H1 (cell line): ENCODE measurements around the gene PRDM2. TPM values are rescaled to one million over a fixed set of nuclear protein-coding genes. Genes with fewer than 3 reads are reported as not detected.

ENCODE experiments used
- CTCF ChIA-PET: fragments of 300-600 bp; sonication (Branson Sonifier 250); formaldehyde crosslinking; loops from one replicate; lab custom pipeline; 2021; ENCODE audit not compliant: partially characterized antibody; lab: Charles Lee
- POLR2A ChIA-PET: fragments of 300-600 bp; sonication (Branson Sonifier 250); formaldehyde crosslinking; loops from one replicate; lab custom pipeline; 2021; ENCODE audit warnings: inconsistent platforms; ENCODE audit not compliant: partially characterized antibody; lab: Charles Lee
- DNase-seq, 2 experiments: peaks; one replicate each; pipeline versions ENCODE4 v3.0.0 to v3.0.0-alpha.2; 2010 to 2022; ENCODE audit warnings: low spot score in 2 of 2, low read depth in 1 of 2, mixed read lengths in 1 of 2
- FAIRE-seq: peaks from 2 replicates; lab custom pipeline; 2011; peaks lifted over from hg19 to GRCh38; lab: Jason Lieb, UNC
- H2AFZ ChIP-seq: 2 replicates; pipeline ENCODE4 v1.8.1; 2012; ENCODE audit warnings: low read length, inconsistent platforms
- H2AK5ac ChIP-seq: 2 replicates; pipeline ENCODE4 v1.6.1; 2013; ENCODE audit warnings: low read depth, low read length
- H2BK120ac ChIP-seq: replicated peaks from 2 replicates; pipeline ENCODE3; 2013; ENCODE audit warnings: low read depth, low read length, inconsistent platforms
- H2BK12ac ChIP-seq: 2 replicates; pipeline ENCODE4 v1.6.1; 2013; ENCODE audit warnings: low read depth, low read length
- H2BK15ac ChIP-seq: 2 replicates; pipeline ENCODE4 v1.6.1; 2013; ENCODE audit warnings: low read length
- H2BK20ac ChIP-seq: 2 replicates; pipeline ENCODE4 v1.6.1; 2013; ENCODE audit warnings: low read length
- H2BK5ac ChIP-seq: 2 replicates; pipeline ENCODE4 v1.6.1; 2013; ENCODE audit warnings: low read depth, low read length
- H3K14ac ChIP-seq: 2 replicates; pipeline ENCODE4 v1.6.1; 2013; ENCODE audit warnings: inconsistent platforms; ENCODE audit not compliant: insufficient read length
- H3K18ac ChIP-seq: 2 replicates; pipeline ENCODE4 v1.6.1; 2013; ENCODE audit warnings: low read length; ENCODE audit errors: extremely low read depth
- H3K23ac ChIP-seq: 2 replicates; pipeline ENCODE4 v1.6.1; 2013; ENCODE audit warnings: inconsistent platforms; ENCODE audit not compliant: insufficient read length
- H3K23me2 ChIP-seq: 2 replicates; pipeline ENCODE4 v1.6.1; 2013; ENCODE audit warnings: low read depth, low read length
- H3K27ac ChIP-seq: 2 replicates; pipeline ENCODE4 v1.6.1; 2011; ENCODE audit warnings: low read depth, low read length, inconsistent platforms
- H3K27me3 ChIP-seq, 4 experiments: replicated peaks in 1 of 4; 1 replicate in 1 of 4; 2 replicates in 3 of 4; pipeline versions ENCODE4 v1.6.1 to v1.8.1; 2011 to 2013; ENCODE audit warnings: low read length in 3 of 4, mild to moderate bottlenecking in 3 of 4, inconsistent platforms in 2 of 4, mixed read lengths in 2 of 4, moderate library complexity in 1 of 4; ENCODE audit not compliant: control insufficient read depth in 3 of 4, insufficient read depth in 3 of 4; ENCODE audit errors: extremely low read depth in 1 of 4
- H3K36me3 ChIP-seq, 4 experiments: 2 replicates each; pipeline versions ENCODE4 v1.6.1 to v1.8.1; 2011 to 2013; ENCODE audit warnings: mild to moderate bottlenecking in 4 of 4, low read length in 3 of 4, moderate library complexity in 2 of 4, control low read depth in 1 of 4, inconsistent platforms in 1 of 4; ENCODE audit not compliant: insufficient read depth in 4 of 4, control insufficient read depth in 2 of 4
- H3K4ac ChIP-seq: replicated peaks from 2 replicates; pipeline ENCODE3; 2013; ENCODE audit warnings: low read length, low read depth, mixed read lengths, inconsistent platforms; ENCODE audit not compliant: insufficient read length
- H3K4me1 ChIP-seq, 4 experiments: replicated peaks in 1 of 4; 1 replicate in 1 of 4; 2 replicates in 3 of 4; pipeline versions ENCODE4 v1.6.1 to v1.8.1; 2011 to 2013; ENCODE audit warnings: low read length in 3 of 4, inconsistent platforms in 2 of 4, mixed read lengths in 1 of 4; ENCODE audit not compliant: insufficient read depth in 4 of 4, control insufficient read depth in 3 of 4
- H3K4me2 ChIP-seq, 2 experiments: 2 replicates each; pipeline versions ENCODE4 v1.6.1 to v1.8.1; 2011 to 2013; ENCODE audit warnings: low read depth in 2 of 2, low read length in 2 of 2, control low read depth in 1 of 2, inconsistent platforms in 1 of 2, mild to moderate bottlenecking in 1 of 2; ENCODE audit not compliant: insufficient read depth in 1 of 2
- H3K4me3 ChIP-seq, 4 experiments: fragments of 200-600, 300-600 bp in 1 of 4; sonication (generic), shearing (Covaris generic), sonication (Bioruptor Twin) in 1 of 4; 2 replicates each; pipeline versions ENCODE4 v1.5.1 to v1.8.1; 2011 to 2016; ENCODE audit warnings: low read length in 4 of 4, low read depth in 3 of 4, control low read depth in 2 of 4, inconsistent platforms in 2 of 4, mild to moderate bottlenecking in 2 of 4, mixed read lengths in 1 of 4, moderate library complexity in 1 of 4; ENCODE audit not compliant: insufficient read depth in 2 of 4; ENCODE audit errors: extremely low read depth in 1 of 4
- H3K56ac ChIP-seq: replicated peaks from 2 replicates; pipeline ENCODE3; 2013; ENCODE audit warnings: low read depth, mild to moderate bottlenecking, mixed read lengths, low read length, inconsistent platforms; ENCODE audit not compliant: insufficient read length
- H3K79me1 ChIP-seq: 2 replicates; pipeline ENCODE4 v1.6.1; 2013; ENCODE audit warnings: low read depth, low read length, control low read depth
- H3K79me2 ChIP-seq, 2 experiments: 2 replicates each; pipeline versions ENCODE4 v1.6.1 to v1.8.1; 2012 to 2013; ENCODE audit warnings: low read length in 2 of 2, mild to moderate bottlenecking in 2 of 2, inconsistent platforms in 1 of 2; ENCODE audit not compliant: insufficient read depth in 2 of 2, control insufficient read depth in 1 of 2
- H3K9ac ChIP-seq, 4 experiments: replicated peaks in 1 of 4; 1 replicate in 1 of 4; 2 replicates in 3 of 4; pipeline versions ENCODE4 v1.6.1 to v1.8.1; 2011 to 2013; ENCODE audit warnings: low read depth in 3 of 4, low read length in 3 of 4, control low read depth in 2 of 4, mild to moderate bottlenecking in 2 of 4, moderate library complexity in 2 of 4, inconsistent platforms in 1 of 4; ENCODE audit errors: extremely low read depth in 1 of 4
- H3K9me3 ChIP-seq, 2 experiments: 2 replicates each; pipeline versions ENCODE4 v1.6.1 to v1.8.1; 2012 to 2013; ENCODE audit warnings: mild to moderate bottlenecking in 2 of 2, moderate library complexity in 2 of 2, control low read depth in 1 of 2, inconsistent platforms in 1 of 2, low read depth in 1 of 2, low read length in 1 of 2, mixed read lengths in 1 of 2; ENCODE audit not compliant: insufficient read depth in 2 of 2
- H4K20me1 ChIP-seq, 2 experiments: replicated peaks in 1 of 2; 2 replicates each; pipeline versions ENCODE3 to v1.8.1; 2011 to 2013; ENCODE audit warnings: inconsistent platforms in 2 of 2, low read length in 2 of 2, mild to moderate bottlenecking in 1 of 2; ENCODE audit not compliant: insufficient read depth in 2 of 2, control insufficient read depth in 1 of 2
- H4K5ac ChIP-seq: 2 replicates; pipeline ENCODE4 v1.6.1; 2013; ENCODE audit warnings: low read length, low read depth, mixed read lengths, inconsistent platforms; ENCODE audit not compliant: insufficient read length
- H4K8ac ChIP-seq: 2 replicates; pipeline ENCODE4 v1.8.0; 2013; ENCODE audit warnings: mild to moderate bottlenecking, moderate library complexity, low read length, inconsistent platforms; ENCODE audit not compliant: insufficient read depth; ENCODE audit errors: extremely low read depth
- H4K91ac ChIP-seq: replicated peaks from 2 replicates; pipeline ENCODE3; 2013; ENCODE audit warnings: low read length, mixed read lengths, inconsistent platforms; ENCODE audit not compliant: insufficient read length
- BACH1 ChIP-seq: IDR thresholded peaks from 2 replicates; pipeline ENCODE4 v1.6.1; 2012; ENCODE audit warnings: low read length, improper control_type of control experiment
- CBX5 ChIP-seq: fragments of 300-800, 300-1000 bp; sonication (generic); IDR thresholded peaks from 2 replicates; pipeline ENCODE4 v1.7.1; 2016; ENCODE audit warnings: antibody characterized with exemption, low read length, low read depth
- JUND ChIP-seq: IDR thresholded peaks from 2 replicates; pipeline ENCODE4 v1.6.1; 2011; ENCODE audit warnings: mild to moderate bottlenecking, improper control_type of control experiment, low read length
- KDM4A ChIP-seq: IDR thresholded peaks from one replicate; pipeline ENCODE4 v1.7.1; 2012; ENCODE audit warnings: low read depth, mild to moderate bottlenecking, moderate library complexity, low read length, inconsistent platforms; ENCODE audit not compliant: severe bottlenecking
- POLR2A ChIP-seq, 2 experiments: IDR thresholded peaks; 1 replicate in 1 of 2; 2 replicates in 1 of 2; pipeline ENCODE4 v1.6.1; 2011; ENCODE audit warnings: low read depth in 2 of 2, low read length in 2 of 2, mild to moderate bottlenecking in 2 of 2; ENCODE audit errors: control extremely low read depth in 1 of 2
- SP1 ChIP-seq: IDR thresholded peaks from 2 replicates; pipeline ENCODE4 v1.6.1; 2011; ENCODE audit warnings: low read depth, low read length
- SRF ChIP-seq: IDR thresholded peaks from 2 replicates; pipeline ENCODE4 v1.6.1; 2011; ENCODE audit warnings: mild to moderate bottlenecking, low read depth, low read length, moderate library complexity
- WGBS, 2 experiments: shearing (Covaris generic) in 1 of 2; methylation state at CpG; one replicate each; pipeline versions ENCODE4 v1.1.6 to v1.1.7; 2013 to 2015; ENCODE audit warnings: low lambda C conversion rate in 2 of 2, mixed read lengths in 2 of 2, inconsistent platforms in 1 of 2, low coverage in 1 of 2, missing lambda C conversion rate in 1 of 2; ENCODE audit not compliant: insufficient replicate concordance in 2 of 2, insufficient coverage in 1 of 2, insufficient read length in 1 of 2; ENCODE audit errors: extremely low coverage in 1 of 2, missing lambda C conversion rate in 1 of 2; 5-methylcytosine and 5-hydroxymethylcytosine counted together
- polyA plus RNA-seq, 7 experiments: library from polyadenylated mRNA; depleted of rRNA in 3 of 7; stranded (reverse) in 5 of 7; unstranded in 2 of 7; fragments of >200 nt in 5 of 7; fragments of 200-250 nt in 2 of 7; gene quantifications; 1 replicate in 5 of 7; 2 replicates in 1 of 7; 4 replicates in 1 of 7; pipeline versions ENCODE4 v1.2.1 to v1.2.3, GENCODE V29; 2011 to 2013; ENCODE audit warnings: missing spikeins in 2 of 7, mixed read lengths in 2 of 7
- total RNA-seq: library from RNA; stranded (reverse); fragmentation: NEBNext Ultra II Directional; extraction: Animal tissue kit (Norgen Biotek cat#: 25700); gene quantifications from 2 replicates; pipeline ENCODE4 v1.2.1, GENCODE V29; 2021

Gene PRDM2
- total and polyA plus RNA-seq, 2 of the 8 experiments (the other 6 are each of a cell fraction or from before 2014, with no cell fraction given): 5.8 to 21.2 TPM

- POLR2A ChIA-PET: no interaction called here
- Histone ChIP-seq H3K56ac (no peak overlapping the region), H2BK15ac (no peak overlapping the region), H3K79me2 (no peaks in the 10 kb centered on the region), H2BK12ac (no peak overlapping the region), H3K36me3 (no peaks in the 10 kb centered on the region), H4K8ac (no peak overlapping the region), H3K9me3 (peaks cover 24% of the 10 kb centered on the region in 2 experiments; a peak in 3 of 4 replicates), H3K14ac (no peak overlapping the region), H2AFZ (no peak overlapping the region), H3K9ac (no peak overlapping the region), H4K91ac (no peak overlapping the region), H2BK120ac (no peak overlapping the region), H2BK5ac (no peak overlapping the region), H3K4ac (no peak overlapping the region), H4K5ac (no peak overlapping the region), H2AK5ac (no peak overlapping the region), H2BK20ac (no peak overlapping the region), H4K20me1 (no peaks in the 10 kb centered on the region), H3K4me3 (no peak overlapping the region), H3K27me3 (no peaks in the 10 kb centered on the region), H3K23me2 (no peaks in the 10 kb centered on the region), H3K18ac (no peak overlapping the region), H3K27ac (no peak overlapping the region), H3K4me2 (no peak overlapping the region), H3K23ac (no peak overlapping the region), H3K4me1 (no peaks in the 10 kb centered on the region), H3K79me1 (no peaks in the 10 kb centered on the region)
- 92% methylated on average over 1 of the region's 1 CpG; no CpG with 5 or more reads in 1 of the 2 experiments for whole genome bisulfite sequencing, 2 experiments
- no peak for DNase-seq
- FAIRE-seq: no peak
- TF ChIP-seq SP1 (no peak), JUND (no peak), SRF (no peak), POLR2A (IDR thresholded peaks at IDR 0.05; ENCODE audit: control extremely low read depth in 1 of 2, low read depth in 2 of 2, low read length in 2 of 2) (no peak), CBX5 (no peak), KDM4A (no peak), BACH1 (no peak)
- CTCF ChIA-PET: no interaction called here
These were observed 155.6 kb downstream of the PRDM2 start for GRCh38 chr1:13855554-13855953.
